T47D (cell line): Measurements from ENCODE around the gene STXBP1.

Source experiments
- DNase-seq, 2 experiments: peaks; one replicate each; pipeline versions ENCODE4 v3.0.0 to v3.0.0-alpha.2; 2011 to 2012; ENCODE audit warnings: low read depth in 1 of 2, low spot score in 1 of 2
- JUND ChIP-seq: IDR thresholded peaks from 2 replicates; pipeline ENCODE4 v1.6.1; 2012; ENCODE audit warnings: low read depth
- in situ Hi-C: cut with HindIII; loops from 2 replicates; pipeline ENCODE4 v1.10.0; 2016; ENCODE audit warnings: low sequenced_read_pairs, low pct_unique_long_range_greater_than_20kb

The STXBP1 gene

GRCh38 chr9:127715470-127716337, 103.6 kb downstream of the STXBP1 start, which contains the start of the genes PTRH1 and TTC16:
TSS of gene PTRH1 (minus strand) at chr9:127715663. CDS start at chr9:127715639, 24 bp downstream.
TSS of gene TTC16 (plus strand) at chr9:127716079. CDS start at chr9:127716146, 67 bp downstream.
- no peak for TF ChIP-seq JUND
- in situ Hi-C loops, result no loop called here
- DNase-seq, result peak; percentile 98 to 99

GRCh38 chr9:127716412-127716811, 104.3 kb downstream of the STXBP1 start:
- in situ Hi-C loops, result no loop called here
- no peak for TF ChIP-seq JUND
- no peak for DNase-seq

- no peak for DNase-seq
- in situ Hi-C loops, result no loop called here
- no peak for TF ChIP-seq JUND
These were observed 105.7 kb downstream of the STXBP1 start for GRCh38 chr9:127717766-127718165.

- no peak for TF ChIP-seq JUND
- no peak for DNase-seq
- in situ Hi-C loops, result no loop called here
These were observed 108.2 kb downstream of the STXBP1 start for GRCh38 chr9:127720031-127720864.

GRCh38 chr9:127720865-127721227, 108.8 kb downstream of the STXBP1 start:
- in situ Hi-C loops, result no loop called here
- peak in 1 of 2 experiments; percentile 53 for DNase-seq
- no peak for TF ChIP-seq JUND

GRCh38 chr9:127721391-127721821, 109.3 kb downstream of the STXBP1 start:
- no peak for TF ChIP-seq JUND
- in situ Hi-C loops, result no loop called here
- DNase-seq, result peak in 1 of 2 experiments; percentile 91

- TF ChIP-seq JUND, result no peak
- in situ Hi-C loops, result no loop called here
- DNase-seq, result peak in 1 of 2 experiments; percentile 57
These were observed 110.1 kb downstream of the STXBP1 start for GRCh38 chr9:127722055-127722745.

- in situ Hi-C loops, result no loop called here
These were observed 110.9 kb downstream of the STXBP1 start for GRCh38 chr9:127723013-127723412.

GRCh38 chr9:127723444-127723843, 111.4 kb downstream of the STXBP1 start:
- TF ChIP-seq JUND, result no peak
- DNase-seq, result no peak
- in situ Hi-C loops, result no loop called here

More at GRCh38 chr9:127723013-127723412, 110.9 kb downstream of the STXBP1 start:
- DNase-seq, result no peak
- no peak for TF ChIP-seq JUND

GRCh38 chr9:127724012-127724411, 111.9 kb downstream of the STXBP1 start:
- in situ Hi-C loops, result no loop called here
- TF ChIP-seq JUND, result no peak
- no peak for DNase-seq

GRCh38 chr9:127726871-127727270, 114.8 kb downstream of the STXBP1 start:
- in situ Hi-C loops, result no loop called here
- DNase-seq, result no peak
- TF ChIP-seq JUND, result no peak

- no peak for TF ChIP-seq JUND
- in situ Hi-C loops, result no loop called here
- DNase-seq, result no peak
These were observed 116.7 kb downstream of the STXBP1 start for GRCh38 chr9:127728808-127729207.
